ENCODE results near the gene ZDHHC9.
"Not testable (repeated sequence)": the region's sequence is repeated elsewhere in the genome, so short reads cannot be mapped to it uniquely, and the experiment has no call there.

The ZDHHC9 gene

DNA sequence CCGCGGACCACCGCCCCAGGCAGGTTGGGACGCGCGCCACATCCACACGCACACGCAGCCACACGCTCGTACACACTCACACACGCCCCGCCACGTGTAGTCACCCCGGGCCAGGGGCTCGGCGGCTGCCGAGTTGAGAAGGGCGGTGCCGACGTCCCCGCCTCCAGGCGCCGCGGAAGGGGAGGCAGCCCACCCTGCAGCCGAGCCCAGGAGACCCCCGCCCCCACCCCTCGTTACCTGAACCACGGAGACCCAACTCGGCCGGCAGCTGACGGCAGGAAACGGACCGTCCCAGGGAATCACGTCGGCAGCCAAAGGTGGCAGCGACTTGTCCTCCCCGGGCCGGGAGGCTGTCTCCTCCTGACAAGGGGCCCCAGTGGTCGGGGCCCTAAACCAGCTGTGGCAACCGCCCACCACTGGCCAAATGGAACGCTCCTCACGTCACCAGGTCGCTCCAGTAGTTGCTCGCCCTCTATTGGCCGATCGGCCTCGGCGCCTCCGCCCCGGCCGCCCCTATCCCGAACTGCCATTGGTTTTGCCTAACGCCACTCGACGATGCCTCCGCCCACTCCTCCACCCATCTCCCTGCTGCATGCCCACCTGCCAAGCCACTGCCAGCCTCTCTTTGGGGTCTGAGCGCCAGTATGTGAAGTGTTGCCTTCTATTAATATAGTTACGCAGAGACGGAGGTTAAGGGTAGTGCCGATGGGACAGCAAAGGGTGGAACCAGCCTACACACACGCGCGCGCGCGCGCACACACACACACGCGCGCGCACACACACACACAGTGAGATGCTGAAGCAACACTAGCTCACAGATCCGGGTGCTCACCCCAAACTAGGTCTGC, at the start of gene ZDHHC9:
ZDHHC9 (minus strand) TSS at position 428 of the 848 bp plus-strand sequence. CDS start 1,941 bp downstream, outside the sequence.
- DNase-seq (ENCODE audit: low read depth in 2 of 2), result peak; percentile 60 to 68

DNA sequence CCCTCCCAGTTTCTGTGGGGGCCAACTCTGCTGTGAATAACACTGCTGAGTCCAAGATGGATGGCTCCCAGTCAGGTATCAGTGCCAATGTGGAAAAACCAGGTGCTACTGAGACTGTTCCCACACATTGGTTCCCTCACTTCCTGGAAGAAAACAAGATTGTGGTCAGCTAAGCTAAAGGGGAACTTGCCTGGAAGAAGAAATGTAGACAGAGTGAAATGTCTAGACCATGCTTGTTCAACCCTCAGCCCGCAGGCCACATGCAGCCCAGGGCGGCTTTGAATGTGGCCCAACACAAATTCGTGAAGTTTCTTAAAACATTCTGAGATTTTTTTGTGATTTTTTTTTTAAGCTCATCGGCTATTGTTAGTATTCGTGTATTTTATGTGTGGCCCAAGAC, 33.7 kb upstream of the ZDHHC9 start:
- no peak for DNase-seq (ENCODE audit: low read depth in 2 of 2)

DNA sequence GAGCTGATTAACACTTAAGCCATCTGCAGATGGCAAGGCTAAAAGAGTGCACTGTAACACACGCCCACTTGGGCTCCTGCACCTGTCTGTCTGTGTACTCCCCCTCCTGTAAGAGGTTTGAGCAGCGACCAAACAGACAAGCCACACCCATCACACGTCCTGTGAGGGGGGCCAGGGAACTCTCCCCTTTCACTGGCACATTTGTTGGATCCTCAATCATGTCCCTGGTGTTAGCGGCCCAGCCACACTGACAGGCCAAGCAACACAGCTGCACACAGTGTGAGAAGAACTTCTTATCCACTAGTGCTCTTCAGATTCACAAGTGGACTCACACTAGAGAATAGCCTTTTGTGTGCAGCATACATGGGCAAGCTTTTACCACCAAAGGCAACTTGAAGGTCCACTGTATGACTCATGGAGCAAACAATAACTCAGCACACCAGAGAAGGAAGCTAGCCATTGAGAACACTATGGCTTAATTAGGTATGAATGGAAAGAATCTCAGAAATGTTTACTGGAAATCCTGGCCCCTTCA, 33.2 kb upstream of the ZDHHC9 start:
- DNase-seq (ENCODE audit: low read depth in 2 of 2), result no peak

DNA sequence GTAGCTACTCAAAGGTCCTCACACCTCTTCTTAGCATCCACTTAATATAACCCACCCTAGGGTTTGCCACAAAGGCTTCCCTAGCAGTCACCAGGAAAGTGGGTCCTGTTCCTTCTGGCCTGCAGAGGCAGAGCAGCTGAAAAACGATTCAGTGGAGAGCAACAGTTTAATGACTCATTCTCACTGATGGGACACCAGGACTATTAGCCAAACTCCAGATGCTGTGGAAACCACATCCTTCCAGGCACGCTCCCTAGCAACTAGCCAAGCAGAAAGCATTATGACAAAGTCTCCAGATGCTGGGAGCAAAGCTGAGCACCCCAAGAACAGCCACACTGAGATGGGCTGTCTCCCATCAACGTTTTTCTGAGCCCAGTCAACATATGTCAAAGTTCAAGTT, 32.0 kb upstream of the ZDHHC9 start:
- DNase-seq (ENCODE audit: low read depth in 2 of 2), result no peak

DNA sequence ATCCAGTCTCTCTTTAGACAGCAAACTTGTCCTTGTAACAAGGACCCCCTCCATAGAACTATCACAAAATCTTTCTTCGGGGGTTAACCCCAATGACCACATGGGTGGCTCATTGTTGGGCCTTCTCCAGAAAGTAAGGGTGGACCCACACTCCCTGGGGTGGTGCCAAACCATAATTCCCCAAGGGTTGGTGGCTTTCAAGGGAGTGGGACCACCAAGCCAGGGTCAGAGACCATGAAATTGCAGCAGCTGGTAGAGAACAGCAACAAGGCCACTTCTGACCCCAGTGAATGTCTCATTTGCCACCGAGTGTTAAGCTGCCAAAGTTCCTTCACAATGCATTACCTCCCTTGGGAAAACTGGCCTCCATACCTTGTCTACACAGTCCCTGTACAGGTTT, 28.8 kb upstream of the ZDHHC9 start:
- DNase-seq (ENCODE audit: low read depth in 2 of 2), result no peak

DNA sequence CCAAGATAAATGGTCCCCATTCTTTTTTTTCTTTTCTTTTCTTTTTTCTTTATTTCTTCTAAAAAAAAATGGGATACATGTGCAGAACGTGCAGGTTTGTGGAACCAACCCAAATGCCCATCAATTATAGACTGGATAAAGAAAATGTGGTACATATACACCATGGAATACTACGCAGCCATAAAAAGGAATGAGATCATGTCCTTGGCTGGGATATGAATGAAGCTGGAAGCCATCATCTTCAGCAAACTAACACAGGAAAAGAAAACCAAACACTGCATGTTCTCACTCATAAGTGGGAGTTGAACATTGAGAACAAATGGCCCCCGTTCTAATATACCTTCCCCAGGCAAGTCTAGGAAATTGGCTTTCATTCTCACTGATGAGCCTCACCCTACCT, 22.6 kb upstream of the ZDHHC9 start:
- DNase-seq (ENCODE audit: low read depth in 2 of 2), result not testable (repeated sequence)

DNA sequence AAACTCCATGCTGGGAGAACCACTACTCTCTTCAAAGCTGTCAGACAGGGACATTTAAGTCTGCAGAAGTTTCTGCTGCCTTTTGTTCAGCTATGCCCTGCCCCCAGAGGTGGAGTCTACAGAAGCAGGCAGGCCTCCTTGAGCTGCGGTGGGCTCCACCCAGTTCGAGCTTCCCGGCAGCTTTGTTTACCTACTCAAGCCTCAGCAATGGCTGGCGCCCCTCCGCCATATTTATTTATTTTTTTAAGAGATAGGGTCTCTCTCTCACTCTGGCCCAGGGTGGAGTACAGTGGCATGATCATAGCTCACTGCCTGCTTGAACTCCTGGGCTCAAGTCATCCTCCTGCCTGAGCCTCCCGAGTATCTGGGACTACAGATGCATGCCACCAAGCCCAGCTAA, 15.4 kb upstream of the ZDHHC9 start:
- DNase-seq (ENCODE audit: low read depth in 2 of 2), result not testable (repeated sequence)

DNA sequence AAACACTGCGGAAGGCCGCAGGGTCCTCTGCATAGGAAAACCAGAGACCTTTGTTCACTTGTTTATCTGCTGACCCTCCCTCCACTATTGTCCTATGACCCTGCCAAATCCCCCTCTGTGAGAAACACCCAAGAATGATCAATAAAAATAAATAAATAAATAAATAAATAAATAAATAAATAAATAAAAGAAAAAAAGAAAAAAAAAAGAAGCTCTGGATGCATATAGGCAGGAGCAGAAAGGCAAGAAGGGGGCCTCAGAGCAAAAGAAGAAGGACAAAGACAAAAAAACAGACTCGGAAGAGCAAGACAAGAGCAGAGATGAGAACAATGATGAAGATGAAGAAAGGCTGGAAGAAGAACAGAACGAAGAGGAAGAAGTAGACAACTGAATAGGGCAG, 8.1 kb upstream of the ZDHHC9 start:
- not testable (repeated sequence) for DNase-seq (ENCODE audit: low read depth in 2 of 2)

DNA sequence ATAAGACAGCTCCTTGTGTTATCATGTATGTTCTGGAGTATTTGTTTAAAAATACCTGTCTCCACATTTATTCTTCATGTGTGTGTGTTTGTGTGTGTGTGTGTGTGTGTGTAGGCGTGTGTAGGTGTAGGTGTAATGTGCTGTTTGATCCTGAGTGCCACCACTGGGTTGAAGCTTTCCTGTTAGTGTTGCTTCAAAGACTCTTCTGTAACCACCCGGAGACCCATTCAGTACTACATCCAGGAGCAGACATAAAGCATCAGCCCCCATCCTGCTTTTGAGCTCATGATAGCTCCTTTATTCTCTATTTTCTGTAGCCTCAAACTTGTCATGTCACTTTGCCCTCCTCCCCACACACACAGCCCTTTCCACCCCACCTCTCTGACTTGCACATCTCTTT, 3.0 kb upstream of the ZDHHC9 start:
- no peak for DNase-seq (ENCODE audit: low read depth in 2 of 2)

DNA sequence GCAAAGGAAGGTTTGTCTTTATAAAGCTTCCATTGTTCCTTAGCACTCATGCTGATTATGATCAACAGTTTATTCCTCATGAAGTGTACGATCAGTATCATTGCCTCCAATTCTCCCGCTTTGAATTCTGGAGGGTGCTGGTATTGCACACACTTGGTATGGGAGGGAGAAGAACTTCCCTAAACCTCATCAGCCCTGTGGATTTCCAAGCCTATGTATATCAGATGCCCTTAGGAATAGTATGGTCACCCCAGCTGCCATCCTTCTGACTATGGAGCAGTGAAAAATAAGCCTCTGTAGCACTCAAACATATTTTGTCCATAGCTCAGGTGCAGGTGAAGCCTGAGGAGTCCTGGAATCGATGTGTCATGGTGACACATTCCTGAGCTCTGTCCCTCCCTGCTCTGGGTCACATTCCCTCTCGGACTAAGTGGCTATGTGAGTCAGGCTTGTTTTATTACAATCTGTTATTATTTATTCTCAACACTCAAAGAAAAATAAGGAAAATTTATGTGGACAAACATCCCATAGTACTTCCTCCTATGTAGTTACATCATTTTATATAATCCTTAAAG, 2.0 kb upstream of the ZDHHC9 start:
- DNase-seq (ENCODE audit: low read depth in 2 of 2), result no peak

DNA sequence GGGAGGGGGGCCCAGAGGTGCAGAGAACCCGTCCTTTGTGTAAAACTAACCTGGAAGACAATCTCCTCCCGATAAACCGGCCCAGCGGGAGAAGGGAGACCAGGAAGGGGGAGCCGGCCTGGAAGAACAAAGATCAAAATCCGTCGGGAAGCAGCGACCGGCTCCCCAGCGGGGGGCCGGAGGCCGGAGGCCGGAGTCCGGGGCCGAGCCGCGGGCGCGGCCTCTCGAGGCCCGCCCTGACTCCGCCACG, 552 bp downstream of the ZDHHC9 start:
- DNase-seq (ENCODE audit: low read depth in 2 of 2), result no peak

DNA sequence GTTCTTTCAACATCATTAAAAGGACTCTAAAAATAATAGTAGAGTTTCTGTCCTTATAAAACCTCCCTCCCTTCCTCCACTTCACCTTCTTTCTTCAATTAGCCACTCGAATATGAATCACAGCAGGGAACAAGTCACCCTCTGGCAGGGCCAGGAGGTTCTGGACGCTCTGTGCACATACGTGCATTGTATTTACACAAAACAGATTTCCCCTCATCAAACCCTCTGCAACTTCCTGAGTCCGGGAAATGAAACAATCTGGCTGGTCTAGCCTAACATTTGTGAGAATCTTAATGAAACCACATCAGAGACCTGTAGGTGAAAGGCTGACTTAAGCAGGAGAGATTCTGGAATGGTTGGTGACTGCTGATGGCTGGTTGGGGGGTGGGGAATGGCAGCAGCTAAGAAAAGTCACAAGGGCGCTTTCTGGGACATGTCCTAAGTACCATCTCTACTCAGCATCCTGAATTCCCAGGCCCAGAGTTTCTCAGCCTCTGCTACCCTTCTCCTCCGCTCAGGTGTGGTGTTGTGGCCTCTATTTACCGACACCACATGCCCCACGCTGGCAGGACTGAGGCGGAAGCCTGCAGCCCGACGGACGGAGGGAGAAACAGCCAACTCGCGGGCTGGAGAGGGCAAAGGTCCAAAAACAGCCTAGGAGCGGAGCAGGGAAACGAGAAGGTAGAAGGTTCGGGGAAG, 1.0 kb downstream of the ZDHHC9 start:
- DNase-seq (ENCODE audit: low read depth in 2 of 2), result no peak

DNA sequence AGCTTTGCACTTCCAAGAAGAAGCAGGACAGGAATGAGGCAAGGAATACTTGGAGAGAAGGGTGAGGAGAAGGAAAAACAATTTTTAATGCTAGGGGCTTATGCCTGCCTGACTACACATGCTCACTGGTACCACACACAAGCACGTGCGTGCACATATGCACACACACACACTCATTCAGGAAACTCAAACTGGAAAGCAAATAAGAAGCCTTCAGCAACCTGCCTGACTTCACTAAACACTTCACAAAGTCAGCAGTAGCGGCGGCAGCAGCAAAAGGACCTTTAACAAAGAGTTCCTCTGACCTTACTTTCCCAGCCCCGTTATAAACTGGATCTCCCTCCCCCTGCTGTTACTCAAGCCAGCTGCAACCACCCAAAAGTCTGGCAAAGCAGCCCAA, 3.3 kb downstream of the ZDHHC9 start:
- DNase-seq (ENCODE audit: low read depth in 2 of 2), result no peak

DNA sequence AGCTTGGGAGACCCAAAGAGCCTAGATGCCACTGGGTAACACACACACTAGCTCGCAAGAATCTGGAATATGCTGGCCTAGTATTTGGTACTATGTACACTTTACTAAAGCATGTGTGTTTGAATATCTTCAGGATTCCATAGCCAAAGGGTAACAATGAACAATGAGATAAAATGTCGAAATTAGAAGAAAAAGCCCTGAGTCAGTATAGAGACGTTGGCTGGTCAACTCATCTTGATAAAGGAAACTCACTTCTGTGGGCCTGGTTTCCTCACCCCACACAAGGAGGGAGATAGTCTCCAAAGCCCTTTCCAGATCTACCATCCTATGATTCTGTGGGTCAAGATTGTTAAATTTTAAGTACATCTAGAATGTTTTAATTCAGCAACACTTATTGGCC, 6.9 kb downstream of the ZDHHC9 start:
- DNase-seq (ENCODE audit: low read depth in 2 of 2), result no peak

DNA sequence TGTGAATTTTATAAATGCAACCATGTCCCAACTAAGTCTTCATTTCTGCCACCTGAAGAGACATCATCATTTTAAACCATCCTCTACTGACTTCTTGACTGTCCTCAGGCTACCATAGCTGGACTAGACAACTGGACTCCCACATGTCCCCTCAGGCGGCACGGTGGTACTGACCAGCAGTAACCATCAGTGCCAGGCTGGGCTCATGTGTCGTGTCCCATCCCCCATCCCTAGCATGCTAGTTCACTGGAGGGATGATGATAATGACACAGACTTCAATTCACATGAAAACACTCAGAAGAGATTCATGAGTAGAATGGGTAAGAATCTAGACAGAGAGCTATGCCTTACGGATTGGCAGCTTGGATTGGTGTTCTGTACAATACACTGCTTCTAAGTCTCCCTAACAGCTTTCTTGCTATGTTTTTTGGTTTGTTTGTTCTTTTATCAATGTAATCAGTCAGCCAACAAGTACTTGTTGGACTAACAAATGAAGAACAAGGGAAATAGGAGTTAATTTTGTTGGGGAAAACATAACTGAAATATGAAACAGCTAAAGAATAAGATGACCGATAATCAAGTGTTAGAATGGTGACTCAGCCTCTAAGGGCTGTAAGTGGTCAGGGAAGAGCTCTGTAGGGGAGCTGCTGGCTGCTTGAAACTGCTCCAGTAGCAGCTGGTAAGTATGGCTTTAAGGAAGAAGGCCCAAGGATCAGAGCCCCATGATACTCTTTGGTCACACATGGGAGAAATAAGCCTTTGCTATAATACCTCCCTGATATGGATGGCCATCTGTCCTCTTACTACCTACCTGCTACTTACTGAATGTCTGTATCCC, 10.3 kb downstream of the ZDHHC9 start:
- no peak for DNase-seq (ENCODE audit: low read depth in 2 of 2)

DNA sequence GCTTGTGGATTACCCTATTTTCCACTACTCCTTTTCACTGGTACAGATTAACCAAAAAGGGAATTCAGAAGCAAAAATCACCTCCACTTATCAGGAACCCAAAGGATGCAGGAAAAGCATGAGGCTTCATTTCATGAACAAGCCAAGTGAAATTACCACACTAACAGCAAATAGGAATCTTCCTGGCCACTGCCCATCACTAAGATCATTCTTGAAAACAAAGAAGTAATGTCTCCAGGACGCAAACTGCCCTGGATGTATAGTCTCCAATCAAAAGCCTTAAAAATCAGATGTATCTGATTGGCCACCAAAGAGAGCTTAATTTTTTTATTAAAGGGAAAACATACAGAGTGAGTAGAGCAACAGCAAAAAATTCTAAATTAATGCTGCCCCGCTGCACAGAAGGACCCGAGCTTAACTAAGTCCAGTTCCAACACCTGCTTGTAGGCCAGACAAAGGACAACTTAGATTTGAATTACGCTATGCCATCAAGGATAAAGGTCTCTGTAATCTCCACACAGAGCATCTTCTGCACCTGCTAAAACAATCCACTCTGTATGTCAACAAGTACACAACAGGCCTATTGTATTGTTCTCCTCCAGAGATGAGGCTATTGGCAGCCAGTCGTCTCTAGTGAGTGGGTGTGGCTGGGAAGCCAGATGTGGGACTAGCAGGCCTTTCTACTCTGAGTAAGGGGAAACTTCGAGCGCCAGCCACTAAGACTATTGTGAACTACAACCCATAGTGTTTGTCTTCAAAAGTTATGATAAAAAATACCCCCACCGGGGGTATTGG, 12.4 kb downstream of the ZDHHC9 start:
- no peak for DNase-seq (ENCODE audit: low read depth in 2 of 2)

DNA sequence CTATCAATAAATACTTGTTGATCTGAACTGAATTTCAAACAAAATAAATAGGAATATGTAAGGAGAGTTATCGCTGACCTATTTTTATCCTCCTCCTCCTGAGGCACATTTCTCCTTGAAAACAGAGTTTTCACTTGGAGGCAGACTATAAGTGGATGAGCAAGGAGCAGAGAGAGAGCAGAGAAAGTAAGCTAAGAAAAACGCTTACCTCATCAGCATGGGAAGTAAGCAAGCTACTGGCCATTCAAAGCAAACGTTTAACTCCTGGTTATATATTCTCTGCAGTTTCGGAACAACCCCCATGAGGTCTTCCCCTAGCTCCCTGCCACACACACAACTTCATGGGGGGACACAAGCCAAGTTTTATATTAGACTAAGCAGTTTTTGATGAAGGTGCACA, 13.2 kb downstream of the ZDHHC9 start:
- DNase-seq (ENCODE audit: low read depth in 2 of 2), result no peak

DNA sequence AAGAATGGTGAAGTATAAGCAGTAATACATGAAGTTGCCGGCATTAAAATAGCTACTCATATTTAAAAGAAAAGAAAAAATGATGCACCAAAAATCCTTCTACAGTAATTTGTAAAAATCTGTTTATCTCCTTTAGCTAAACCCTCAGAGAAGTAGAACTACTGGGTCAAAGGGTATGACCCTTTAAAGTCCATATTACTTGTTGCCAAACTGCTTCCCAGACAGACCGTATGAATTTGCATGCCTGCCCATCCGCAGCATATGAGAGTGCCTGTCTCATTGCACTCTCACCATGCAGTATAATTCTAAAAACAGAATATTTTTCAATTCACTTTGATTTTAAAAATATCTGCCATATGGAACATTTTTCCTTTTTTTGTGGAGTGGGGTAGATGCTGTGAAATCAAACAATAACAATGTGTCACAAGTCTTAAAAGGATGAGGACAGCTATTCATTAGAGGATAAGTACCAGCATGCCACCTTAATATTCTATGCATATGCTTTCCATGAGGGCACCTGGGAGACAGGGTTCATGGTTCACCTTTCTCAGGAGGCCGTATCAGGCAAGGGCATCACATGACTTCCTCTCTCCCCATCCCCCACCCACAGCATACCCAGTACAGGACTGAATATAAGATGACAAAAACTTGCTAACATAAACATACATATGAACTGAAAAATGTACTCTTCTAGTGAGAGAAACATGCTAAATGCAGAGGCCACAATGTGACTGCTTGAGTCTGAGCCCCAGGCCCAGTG, 17.8 kb downstream of the ZDHHC9 start:
- DNase-seq (ENCODE audit: low read depth in 2 of 2), result no peak

DNA sequence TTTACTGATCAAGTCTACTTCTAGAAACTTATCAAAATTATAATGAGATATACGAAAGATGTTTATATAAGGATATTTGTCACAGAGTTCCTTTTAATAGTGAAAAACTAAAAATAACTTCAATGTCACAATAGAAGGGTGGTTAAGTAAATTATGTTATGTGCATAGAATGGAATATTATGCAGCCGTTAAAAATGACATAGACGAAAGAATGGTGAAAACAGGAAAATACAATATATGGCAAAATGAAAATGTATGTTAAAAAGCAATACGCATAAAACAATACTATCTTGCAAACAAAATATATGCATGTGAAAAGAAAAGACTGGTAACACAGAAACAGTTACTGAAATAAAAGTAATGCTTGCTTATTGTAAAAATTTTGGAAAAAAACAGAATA, 19.1 kb downstream of the ZDHHC9 start:
- no peak for DNase-seq (ENCODE audit: low read depth in 2 of 2)

DNA sequence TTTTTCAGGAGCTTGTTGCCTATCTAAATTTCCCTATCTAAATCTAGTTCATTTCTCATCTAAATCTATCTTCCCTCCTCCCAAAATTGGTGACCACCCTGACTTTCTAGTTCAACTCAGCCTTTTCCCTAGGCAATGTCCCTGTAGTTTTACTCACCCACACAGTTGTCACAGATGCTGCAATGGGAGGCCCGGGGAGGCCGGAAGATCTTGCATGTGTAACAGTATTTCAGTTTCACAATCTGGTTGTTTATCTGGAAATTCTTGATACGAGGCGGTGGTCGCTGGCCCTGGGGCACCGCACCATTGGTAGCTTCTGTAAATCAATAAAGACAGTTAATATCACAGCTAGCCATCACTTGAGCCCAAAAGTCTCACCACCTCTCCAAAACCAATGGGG, 20.2 kb downstream of the ZDHHC9 start:
- no peak for DNase-seq (ENCODE audit: low read depth in 2 of 2)
